Activated CD4-positive, alpha-beta T cell treated with anti-CD3 and anti-CD28 coated beads, Interleukin-2, amount 50 U/mL, for 1 hour (primary cell): ENCODE results near the gene CDC25B.
A peak's percentile ranks its signal among the peaks of the same experiment; 100 is the strongest.
"Not testable (repeated sequence)": the region's sequence is repeated elsewhere in the genome, so short reads cannot be mapped to it uniquely, and the experiment has no call there.

Source experiments
- DNase-seq: peaks from one replicate; pipeline ENCODE4 v3.0.0-alpha.2; 2020

The CDC25B gene

DNA sequence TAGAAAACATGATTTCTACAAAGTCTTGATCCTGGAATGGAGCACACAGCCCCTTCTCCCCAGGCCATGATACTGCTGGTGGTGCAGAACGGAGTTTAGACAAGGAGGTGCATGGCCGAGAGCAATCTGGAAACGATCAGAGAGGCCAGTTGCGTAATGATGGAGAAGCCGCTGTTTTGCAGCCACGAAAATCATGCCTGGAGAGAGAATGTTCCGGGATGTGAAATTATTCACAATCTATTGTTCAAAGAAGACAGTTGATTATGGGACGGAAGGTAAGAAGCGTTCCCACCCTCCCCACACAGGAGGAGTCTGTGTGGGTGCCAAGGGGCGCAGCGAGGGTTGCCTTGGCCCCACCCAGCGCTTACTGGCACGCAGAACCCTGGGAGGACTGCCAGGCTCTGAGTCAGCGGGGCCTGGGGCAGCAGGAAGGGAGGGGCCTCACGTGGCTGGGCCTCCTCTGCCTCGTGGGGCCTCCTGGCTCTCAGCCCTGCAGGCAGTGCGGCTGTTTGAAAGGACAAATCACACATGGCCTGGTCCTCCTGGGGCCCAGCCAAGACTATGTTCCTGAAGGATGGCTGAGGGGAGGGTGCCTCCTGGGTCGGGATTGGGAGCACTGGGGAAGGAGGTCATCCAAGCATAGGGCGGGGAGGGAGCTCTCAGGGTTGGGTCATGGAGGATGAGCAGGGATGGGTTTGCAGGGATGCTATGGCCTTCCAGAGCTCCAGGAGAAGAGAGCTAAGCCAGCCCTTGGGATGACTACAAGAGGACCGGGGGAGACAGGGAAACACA is 15.6 kb downstream of the CDC25B start:
- DNase-seq = peak; percentile 91

DNA sequence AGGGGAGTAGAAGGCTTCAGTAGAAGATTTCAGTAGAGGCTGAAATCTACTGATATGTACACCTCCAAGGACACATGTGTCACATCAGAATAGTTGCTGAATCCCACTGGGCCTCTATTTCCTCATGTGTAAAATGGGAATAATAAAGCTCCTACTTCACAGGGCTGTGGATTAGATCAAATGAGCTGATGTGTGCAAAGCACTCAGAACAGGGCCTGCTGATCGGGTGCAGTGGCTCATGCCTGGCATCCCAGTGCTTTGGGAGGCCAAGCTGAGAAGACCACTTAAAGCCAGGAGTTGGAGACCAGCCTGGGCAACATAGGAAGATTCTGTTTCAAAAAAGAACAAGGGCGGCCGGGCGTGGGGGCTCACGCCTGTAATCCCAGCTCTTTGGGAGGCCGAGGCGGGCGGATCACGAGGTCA is 16.2 kb downstream of the CDC25B start:
- no peak for DNase-seq

GRCh38 chr20:3812975-3813847 is 17.1 kb downstream of the CDC25B start:
- no peak for DNase-seq

DNA sequence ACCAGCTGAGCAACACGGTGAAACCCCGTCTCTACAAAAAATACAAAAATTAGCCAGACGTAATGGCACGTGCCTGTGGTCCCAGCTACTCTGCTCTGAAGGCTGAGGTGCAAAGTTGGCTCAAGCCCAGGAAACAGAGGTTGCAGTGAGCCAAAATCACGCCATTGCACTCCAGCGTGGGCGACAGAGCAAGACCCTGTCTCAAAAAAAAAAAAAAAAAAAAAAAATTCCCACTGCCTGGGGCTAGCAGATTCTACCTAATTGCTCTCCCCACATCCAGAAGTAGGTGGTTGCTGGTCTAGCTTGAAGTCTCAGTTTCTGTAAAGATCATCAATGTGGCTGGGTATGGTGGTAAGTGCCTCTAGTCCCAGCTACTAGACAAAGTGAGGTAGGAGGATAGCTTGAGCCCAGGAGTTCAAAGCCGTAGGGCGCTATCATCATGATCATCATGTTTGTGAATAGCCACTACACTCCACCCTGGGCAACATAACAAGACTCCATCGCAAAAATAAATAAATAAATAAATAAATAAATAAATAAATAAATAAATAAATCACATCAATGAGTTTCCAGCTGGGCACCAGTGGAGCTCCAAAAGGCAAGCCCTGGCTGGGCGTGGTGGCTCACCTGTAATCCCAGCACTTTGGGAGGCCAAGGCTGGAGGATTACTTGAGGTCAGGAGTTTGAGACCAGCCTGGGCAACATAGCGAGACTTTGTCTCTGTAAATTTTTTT is 17.9 kb downstream of the CDC25B start:
- DNase-seq = peak; percentile 25

GRCh38 chr20:3814928-3815495 is 18.9 kb downstream of the CDC25B start:
- DNase-seq = no peak

GRCh38 chr20:3815703-3816315 is 19.7 kb downstream of the CDC25B start:
- DNase-seq = peak; percentile 32

DNA sequence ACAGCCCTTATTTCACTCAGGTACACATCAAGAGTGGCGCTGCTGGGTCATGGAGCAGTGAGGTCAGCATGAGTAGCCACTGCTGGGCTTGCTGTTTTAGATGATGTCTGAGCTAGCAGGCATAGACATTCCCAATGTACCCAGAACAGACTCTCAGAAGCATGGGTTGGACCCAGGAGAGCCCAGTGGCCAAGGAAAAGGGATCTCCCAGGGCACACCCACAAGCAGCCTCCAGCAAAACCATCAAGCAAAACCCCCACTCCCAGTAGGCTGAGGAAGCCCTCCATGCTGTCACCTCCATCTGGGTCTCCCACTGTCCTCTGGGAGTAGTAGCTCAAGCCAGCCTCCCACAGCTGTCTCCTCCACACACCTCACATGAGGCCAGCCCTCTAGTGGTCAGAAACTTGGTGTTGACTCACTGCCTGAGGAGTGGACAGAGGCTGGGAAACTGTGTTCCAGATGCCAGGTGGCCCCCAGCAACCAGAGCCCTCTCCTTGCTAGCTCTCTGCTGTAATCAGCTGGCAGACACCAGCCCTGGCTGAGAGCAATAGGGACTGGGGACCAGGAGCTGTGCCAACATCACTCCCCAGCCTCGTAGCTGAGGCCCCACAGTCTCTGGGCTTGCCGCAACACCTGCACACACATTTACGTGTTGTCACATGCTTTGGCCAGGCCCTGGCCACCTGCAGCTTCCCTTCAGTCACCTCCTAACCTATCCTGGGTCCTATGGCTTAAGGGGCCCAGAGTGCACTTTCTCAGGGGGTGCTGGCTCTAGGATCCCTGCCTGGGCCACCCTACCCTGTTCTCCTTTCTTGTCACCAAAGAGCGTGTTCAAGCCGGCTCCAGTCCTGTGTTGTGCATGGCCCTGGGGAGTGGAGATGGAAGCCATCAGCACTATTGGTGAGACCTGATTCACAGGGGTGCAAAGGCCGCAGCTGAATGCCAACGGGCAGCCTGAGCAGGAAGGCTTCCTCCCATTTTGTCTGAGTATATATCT is 22.3 kb downstream of the CDC25B start:
- no peak for DNase-seq

DNA sequence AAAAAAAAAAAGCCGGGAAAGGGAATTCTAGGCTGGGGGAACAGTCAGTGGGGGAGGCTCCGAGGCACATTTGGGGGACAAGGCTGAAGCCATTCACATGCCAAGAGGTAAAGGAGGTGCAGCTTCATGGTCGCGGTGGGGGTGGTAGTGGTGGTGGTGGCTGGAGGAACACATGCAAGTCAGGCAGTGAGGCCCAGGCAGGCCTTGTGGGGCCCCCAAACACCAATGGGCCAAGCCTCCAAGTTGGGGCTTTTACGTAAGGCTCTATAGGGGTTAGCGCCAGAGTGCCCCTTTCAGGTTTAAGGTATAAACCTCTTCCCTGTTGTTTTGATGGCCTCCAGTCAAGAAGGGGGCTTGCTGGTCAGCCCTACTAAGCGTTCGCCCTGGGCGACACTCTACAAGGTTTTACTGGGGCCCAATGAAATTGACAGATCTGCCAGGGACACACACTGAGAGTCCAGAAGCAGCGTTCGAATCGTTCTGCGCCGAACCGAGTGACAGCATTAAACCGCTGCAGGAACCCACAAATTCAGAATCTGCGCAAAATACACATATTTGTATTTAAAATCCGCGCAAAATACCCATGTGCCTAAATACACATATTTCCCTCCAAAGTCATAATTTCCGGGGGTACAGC is 23.4 kb downstream of the CDC25B start:
- DNase-seq = no peak

DNA sequence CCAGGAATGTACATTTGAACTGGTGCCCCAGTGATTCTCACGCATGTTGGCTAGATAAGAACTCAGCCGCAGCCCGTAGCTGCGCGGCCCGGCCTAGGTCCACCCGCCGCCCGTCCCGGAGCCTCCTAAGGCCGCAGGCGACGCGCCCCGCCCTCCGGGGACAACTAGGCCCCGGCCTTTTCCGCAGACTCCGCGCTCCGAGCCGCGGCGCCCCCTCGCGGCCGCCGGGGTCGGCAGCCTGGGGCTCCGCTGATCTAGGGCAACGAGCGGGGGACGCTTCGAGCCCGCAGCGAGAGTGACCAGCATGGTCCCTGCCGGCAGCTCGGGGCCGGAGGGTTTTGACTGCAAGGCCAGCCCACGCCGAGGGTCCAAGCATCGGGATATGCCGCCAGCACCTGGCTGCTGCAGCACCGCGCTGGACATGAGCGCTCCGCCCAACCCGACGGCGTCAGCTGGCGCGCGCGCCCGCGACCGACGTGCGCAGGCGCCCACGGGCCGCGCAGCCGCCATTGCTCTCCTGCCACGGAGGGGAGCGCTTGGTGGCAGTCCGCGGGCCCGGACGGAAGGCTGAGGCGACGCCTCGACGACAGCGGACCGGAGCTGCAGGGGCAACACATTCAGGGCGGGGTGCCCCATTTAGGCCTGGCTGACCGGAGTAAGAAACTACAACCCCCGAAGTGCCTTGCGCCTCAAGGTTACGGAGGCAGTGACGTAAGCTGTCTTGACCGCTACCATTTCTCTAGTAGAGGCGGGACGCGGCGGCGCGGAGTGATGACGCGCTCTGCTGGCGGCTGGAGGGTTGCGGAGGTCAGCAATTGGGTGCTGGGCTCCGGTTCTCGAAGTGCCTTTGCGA is 24.2 kb downstream of the CDC25B start, which contains the start of gene AP5S1:
Gene AP5S1 (plus strand): TSS at position 500 of the 853 bp plus-strand sequence. CDS start 1,571 bp downstream, outside the sequence.
- peak; percentile 84 for DNase-seq

- no peak for DNase-seq
These were observed 25.0 kb downstream of the CDC25B start for GRCh38 chr20:3820901-3821727.

DNA sequence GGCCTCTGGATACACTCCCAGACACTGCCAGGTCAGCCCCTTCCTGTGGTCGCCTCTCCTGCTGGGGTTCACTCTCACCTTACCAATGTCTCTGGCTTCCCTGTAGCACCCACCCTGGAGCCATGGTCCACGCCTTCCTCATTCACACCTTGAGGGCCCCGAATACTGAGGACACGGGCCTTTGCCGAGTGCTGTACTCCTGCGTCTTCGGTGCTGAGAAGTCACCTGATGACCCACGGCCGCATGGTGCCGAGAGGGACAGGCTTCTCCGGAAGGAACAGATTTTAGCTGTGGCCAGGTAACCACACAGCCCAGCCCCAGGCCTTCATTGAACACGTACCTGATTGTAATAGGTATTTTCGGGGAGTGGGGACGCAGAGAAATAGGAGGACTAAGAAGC is 25.9 kb downstream of the CDC25B start:
- no peak for DNase-seq

- no peak for DNase-seq
These were observed 27.8 kb downstream of the CDC25B start for GRCh38 chr20:3823881-3824280.

DNA sequence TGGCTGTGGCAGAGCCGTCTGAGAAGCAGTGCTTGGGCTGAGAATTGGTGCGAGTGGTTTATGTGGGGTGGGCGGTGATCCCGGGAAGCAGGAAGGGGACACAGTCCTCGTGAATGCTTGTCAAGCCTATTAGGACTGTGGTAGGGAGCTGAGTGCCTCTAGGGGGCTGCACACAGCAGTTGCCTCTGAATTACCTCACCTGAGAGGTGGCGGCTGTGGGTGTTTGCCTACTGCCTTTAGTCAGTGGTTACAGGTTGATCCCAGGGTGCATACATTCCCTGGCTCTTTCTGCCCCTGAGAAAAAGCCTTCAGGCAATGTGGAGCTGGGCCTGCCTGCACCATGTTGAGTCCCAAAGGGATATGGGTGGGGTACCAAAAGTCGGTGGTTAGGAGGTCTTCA is 29.4 kb downstream of the CDC25B start:
- DNase-seq = no peak

GRCh38 chr20:3826420-3826819 is 30.3 kb downstream of the CDC25B start:
- DNase-seq = no peak

DNA sequence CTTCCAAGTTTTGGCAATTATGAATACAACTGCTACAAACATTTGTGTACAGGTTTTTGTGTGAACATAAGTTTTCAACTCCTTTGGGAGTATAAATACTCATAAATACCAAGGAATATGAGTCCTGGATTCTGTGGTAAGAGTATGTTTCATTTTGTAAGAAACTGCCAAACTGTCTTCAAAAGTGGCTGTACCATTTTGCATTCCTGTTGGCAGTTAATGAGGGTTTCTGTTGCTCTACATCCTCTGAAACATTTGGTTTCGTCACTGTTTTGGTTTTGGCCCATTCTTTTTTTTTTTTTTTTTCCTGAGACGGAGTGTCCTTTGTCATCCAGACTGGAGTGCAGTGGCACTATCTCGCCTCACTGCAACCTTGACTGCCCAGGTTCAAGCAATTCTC is 32.7 kb downstream of the CDC25B start:
- no peak for DNase-seq

DNA sequence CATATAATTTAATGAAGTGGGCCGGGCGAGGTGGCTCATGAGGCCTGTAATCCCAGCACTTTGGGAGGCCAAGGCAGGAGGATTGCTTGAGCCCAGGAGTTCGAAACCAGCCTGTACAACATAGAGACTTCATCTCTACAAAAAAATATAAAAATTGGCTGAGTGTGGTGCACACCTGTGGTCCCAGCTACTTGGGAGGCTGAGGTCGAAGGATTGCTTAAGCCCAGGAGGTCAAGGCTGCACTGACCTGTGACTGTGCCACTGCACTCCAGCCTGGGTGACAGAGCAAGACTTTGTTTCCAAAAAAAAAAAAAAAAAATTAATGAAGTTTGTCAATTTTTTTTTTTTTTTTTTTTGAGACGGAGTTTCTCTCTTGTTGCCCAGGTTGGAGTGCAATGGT is 33.8 kb downstream of the CDC25B start:
- DNase-seq = not testable (repeated sequence)

DNA sequence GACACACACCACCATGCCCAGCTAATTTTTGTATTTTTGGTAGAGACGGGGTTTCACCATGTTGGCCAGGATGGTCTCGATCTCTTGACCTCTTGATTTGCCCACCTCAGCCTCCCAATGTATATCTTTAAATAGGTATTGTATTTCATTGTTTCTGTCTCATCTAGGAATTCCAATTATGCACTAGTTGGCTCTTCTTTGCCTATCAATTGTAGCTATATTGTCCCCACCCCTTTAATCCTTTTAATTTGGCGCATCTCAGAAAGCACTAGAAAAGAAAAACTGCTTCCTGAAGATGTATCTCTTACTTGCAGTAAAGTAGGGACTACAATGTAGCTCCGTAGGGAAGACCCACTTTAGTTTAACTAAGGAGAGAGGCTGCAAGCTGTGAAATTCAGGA is 40.0 kb downstream of the CDC25B start:
- no peak for DNase-seq

GRCh38 chr20:3839328-3839727 is 43.2 kb downstream of the CDC25B start:
- no peak for DNase-seq

DNA sequence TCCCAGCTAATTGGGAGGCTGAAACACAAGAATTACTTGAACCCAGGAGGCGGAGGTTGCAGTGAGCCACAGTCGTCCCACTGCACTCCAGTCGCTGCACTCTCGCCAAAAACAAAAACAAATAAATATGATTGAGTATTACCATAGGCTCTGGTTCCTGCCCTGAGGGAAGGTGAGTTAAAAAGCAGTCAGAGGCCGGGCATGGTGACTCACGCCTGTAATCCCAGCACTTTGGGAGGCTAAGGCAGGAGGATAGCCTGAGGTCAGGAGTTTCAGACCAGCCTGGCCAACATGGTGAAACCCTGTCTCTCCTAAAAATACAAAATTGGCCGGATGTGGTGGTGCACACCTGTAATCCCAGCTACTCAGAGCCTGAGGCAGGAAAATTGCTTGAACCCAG is 44.1 kb downstream of the CDC25B start:
- DNase-seq = not testable (repeated sequence)
